ENCODE measurements around the gene CCDC182.
A peak's percentile ranks its signal among the peaks of the same experiment; 100 is the strongest.

CCDC182 gene

DNA sequence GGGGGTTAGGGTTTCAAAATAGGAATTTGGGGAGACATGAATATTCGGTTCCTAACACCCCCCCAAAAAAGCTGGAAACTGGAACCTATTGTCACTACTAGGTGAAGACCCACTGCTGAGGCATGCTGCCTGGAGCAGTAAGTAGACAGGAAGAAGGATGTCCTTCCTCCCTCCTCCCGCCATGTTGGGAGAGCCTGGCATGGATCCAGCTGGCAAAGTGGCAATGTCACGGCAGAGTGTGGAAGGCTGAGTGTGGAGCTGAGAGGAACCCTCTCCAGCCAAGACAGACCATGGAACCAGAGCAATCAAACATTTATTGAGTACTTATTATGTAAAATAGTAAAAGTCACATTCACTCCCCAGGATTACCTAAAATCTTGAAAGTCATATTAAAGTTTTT lies 49.0 kb downstream of the CCDC182 start:
- DNase-seq: peak; percentile 43

Measured in activated effector memory CD4-positive, alpha-beta T cell treated with anti-CD3 and anti-CD28 coated beads, Interleukin-2, amount 50 U/mL, for 16 hours (primary cell).